ENCODE data around the gene BPIFA2. TPM values are rescaled to one million over a fixed set of nuclear protein-coding genes. Genes with fewer than 3 reads are reported as not detected.

The BPIFA2 gene
- total and polyA plus RNA-seq, 12 donors: not detected

DNA sequence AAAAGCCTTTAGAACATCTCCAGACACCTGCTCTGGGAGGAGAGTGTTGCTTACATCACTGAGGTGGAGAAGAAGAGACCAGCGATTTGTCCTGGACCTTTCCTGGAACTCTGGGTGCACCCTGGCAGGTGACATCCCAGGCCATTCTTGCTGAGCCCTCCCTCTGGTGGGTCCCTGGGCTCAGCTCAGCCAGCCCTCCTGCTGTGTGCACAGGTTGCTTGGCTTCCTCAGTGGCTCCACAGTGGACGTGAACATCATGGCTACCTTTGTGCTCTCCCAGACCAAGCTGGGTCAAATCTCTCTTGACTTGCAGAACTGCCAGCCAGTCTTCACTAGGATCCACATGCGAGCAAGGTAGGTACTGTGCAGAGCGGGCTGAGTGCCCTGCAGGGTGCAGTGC lies 19.9 kb upstream of the BPIFA2 start:
- Histone ChIP-seq H3K27me3 (peaks cover 15% of the 10 kb centered on the region), H3K4me3 (no peak overlapping the region), H3K36me3 (replicated peaks in 1 of 2) (no peaks in the 10 kb centered on the region), H3K9me3 (replicated peaks in 1 of 3) (no peaks in the 10 kb centered on the region), H3K4me1 (replicated peaks in 1 of 2) (no peaks in the 10 kb centered on the region), H3K27ac (no peak overlapping the region)
- peak in 1 of 7 donors; percentile 2 for DNase-seq
- TF ChIP-seq, protein P1, sequence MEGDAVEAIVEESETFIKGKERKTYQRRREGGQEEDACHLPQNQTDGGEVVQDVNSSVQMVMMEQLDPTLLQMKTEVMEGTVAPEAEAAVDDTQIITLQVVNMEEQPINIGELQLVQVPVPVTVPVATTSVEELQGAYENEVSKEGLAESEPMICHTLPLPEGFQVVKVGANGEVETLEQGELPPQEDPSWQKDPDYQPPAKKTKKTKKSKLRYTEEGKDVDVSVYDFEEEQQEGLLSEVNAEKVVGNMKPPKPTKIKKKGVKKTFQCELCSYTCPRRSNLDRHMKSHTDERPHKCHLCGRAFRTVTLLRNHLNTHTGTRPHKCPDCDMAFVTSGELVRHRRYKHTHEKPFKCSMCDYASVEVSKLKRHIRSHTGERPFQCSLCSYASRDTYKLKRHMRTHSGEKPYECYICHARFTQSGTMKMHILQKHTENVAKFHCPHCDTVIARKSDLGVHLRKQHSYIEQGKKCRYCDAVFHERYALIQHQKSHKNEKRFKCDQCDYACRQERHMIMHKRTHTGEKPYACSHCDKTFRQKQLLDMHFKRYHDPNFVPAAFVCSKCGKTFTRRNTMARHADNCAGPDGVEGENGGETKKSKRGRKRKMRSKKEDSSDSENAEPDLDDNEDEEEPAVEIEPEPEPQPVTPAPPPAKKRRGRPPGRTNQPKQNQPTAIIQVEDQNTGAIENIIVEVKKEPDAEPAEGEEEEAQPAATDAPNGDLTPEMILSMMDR (IDR thresholded peaks at IDR 0.05): no peak
- no peak for TF ChIP-seq POLR2A (IDR thresholded peaks at IDR 0.05)
- intact Hi-C loops (cut with DNase I): no loop called here
- WGBS, 4 donors: 58 to 77% (median 75%) methylated on average over 4 of the region's 4 CpGs

DNA sequence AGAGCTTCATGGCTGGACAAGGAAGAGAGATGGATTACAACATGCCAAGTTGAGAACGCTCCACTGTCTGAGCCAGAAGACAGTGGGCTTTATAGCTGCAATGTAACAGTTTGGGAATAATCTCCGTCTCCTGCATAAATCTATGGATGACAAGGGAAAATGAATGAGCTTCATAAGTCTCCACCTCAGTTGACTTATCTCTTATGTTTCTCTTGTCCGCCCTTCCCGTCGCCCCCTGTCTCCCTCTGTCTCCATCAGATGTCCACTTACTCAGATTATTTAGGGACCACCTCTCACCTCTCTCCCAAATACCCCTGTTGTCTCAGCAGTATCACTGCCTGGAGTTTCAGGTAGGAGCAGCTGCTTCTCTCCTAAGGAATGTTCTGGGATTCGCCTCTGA lies 13.7 kb upstream of the BPIFA2 start:
- DNase-seq: no peak
- Histone ChIP-seq H3K36me3 (replicated peaks in 1 of 2) (no peaks in the 10 kb centered on the region), H3K4me1 (replicated peaks in 1 of 2) (no peaks in the 10 kb centered on the region), H3K9me3 (replicated peaks in 1 of 3) (no peaks in the 10 kb centered on the region), H3K27ac (no peak overlapping the region), H3K27me3 (no peaks in the 10 kb centered on the region), H3K4me3 (no peak overlapping the region)
- WGBS, 4 donors: 63 to 68% (median 65%) methylated on average over 6 of the region's 6 CpGs
- intact Hi-C loops (cut with DNase I): no loop called here
- TF ChIP-seq POLR2A (IDR thresholded peaks at IDR 0.05): no peak
- TF ChIP-seq, protein P1 (IDR thresholded peaks at IDR 0.05): no peak

DNA sequence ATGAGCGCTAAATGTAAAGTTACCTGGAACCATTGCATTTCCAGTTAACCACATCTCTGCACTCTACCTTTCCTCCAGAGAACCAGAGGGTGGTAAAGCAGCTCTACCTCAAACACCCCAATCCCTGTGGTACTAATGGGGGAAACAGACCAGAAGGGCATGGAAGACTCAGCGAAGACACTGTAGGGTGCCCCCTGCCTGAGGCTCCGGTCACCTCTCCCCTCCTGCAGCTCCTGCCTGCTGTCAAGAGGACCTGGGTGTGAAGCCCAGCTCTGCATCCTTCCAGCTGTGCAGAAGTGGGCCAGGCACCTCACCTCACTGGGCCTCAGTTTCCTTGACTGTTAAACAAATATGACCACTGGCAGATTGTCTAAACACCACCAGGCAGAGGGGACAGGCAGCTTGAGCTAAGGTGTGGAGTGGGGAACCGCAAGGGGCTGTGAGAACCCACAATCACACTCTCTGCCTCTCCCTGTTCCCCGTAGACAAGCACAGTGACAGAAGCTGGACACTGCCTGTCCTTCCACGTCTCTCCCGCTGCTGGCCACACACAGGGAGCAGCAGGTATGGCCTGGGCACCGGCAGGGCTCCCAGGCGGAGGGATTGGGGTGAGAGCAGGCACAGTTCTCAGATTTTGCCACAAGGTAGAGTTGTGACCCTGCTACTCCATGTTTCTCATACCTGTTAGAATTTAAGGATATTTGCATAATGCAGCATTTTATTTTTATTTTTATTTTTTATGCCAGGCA lies 9.1 kb upstream of the BPIFA2 start:
- whole genome bisulfite sequencing, 4 donors: 72 to 82% (median 76%) methylated on average over 8 to 9 of the region's 9 CpGs
- H3K36me3 ChIP-seq (replicated peaks in 1 of 2): no peaks in the 10 kb centered on the region
- H3K27me3 ChIP-seq: no peaks in the 10 kb centered on the region
- H3K4me1 ChIP-seq (replicated peaks in 1 of 2): no peaks in the 10 kb centered on the region
- H3K9me3 ChIP-seq (replicated peaks in 1 of 3): no peaks in the 10 kb centered on the region
- intact Hi-C loops (cut with DNase I): no loop called here
- H3K4me3 ChIP-seq: no peak overlapping the region
- no peak for DNase-seq
- H3K27ac ChIP-seq: no peak overlapping the region
- TF ChIP-seq, protein P1 (IDR thresholded peaks at IDR 0.05): no peak
- TF ChIP-seq POLR2A (IDR thresholded peaks at IDR 0.05): no peak

DNA sequence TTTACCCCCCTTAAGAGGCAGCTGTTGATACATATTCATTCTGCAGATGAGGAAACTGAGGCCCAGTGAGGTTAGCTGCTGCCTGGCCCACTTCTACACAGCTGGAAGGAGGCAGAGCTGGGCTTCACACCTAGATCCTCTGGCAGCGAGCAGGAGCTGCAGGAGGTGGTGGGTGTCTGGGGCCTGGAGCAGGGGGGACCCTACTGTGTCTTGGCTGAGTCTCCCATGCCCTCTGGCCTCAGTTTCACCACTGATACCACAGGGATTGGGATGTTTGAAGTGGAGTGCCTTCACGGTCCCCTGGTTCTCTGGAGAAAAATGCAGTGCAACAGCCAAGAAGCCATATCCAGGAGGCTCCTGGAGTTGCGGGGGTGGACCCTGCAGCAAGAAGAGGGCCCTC lies 8.2 kb upstream of the BPIFA2 start:
- H3K4me1 ChIP-seq (replicated peaks in 1 of 2): no peaks in the 10 kb centered on the region
- WGBS, 4 donors: 76 to 93% (median 87%) methylated on average over 1 to 3 of the region's 3 CpGs
- H3K4me3 ChIP-seq: no peak overlapping the region
- intact Hi-C loops (cut with DNase I): no loop called here
- no peaks in the 10 kb centered on the region for H3K36me3 ChIP-seq (replicated peaks in 1 of 2)
- H3K9me3 ChIP-seq (replicated peaks in 1 of 3): no peaks in the 10 kb centered on the region
- TF ChIP-seq, protein P1 (IDR thresholded peaks at IDR 0.05): no peak
- TF ChIP-seq POLR2A (IDR thresholded peaks at IDR 0.05): no peak
- DNase-seq: no peak
- H3K27me3 ChIP-seq: no peaks in the 10 kb centered on the region
- no peak overlapping the region for H3K27ac ChIP-seq

Measured in adrenal gland (tissue), 12 donors.